DOHH2 (cell line): ENCODE measurements around the gene CALML3.

Experiments
- EZH2phosphoT487 ChIP-seq: fragments of 200-600 bp; sonication (generic); IDR thresholded peaks from 2 replicates; pipeline ENCODE4 v1.6.1; 2017; ENCODE audit warnings: borderline replicate concordance, mild to moderate bottlenecking, antibody characterized with exemption, low read length, moderate library complexity, mixed read lengths
- TF ChIP-seq, protein P1 (sequence below): fragments of 200-600 bp; sonication (generic); IDR thresholded peaks from one replicate; pipeline ENCODE4 v1.5.1; 2014; ENCODE audit warnings: antibody characterized with exemption, mild to moderate bottlenecking, low read depth, low read length; ENCODE audit not compliant: poor library complexity, severe bottlenecking

DNA sequence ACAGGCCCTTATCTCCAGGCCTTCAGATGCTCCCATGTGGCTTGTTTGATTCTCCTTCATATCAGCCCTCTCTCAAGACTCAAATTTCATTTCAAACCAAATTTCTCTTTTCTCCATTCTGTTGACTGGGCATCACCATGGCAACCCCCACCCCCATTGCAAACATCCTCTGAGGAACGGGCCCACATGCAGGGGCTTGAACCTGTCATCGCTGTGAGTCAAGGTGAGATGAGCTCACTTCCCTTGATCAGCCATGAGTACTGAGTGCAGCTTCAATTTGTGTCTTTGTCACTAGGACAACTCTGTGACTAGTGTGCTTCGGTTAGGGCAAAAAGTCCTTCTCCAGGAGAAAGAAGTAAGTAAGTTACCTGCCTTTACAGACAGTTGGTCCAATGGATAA is 41.9 kb downstream of the CALML3 start:
- no peak for TF ChIP-seq EZH2phosphoT487
- TF ChIP-seq, protein P1, sequence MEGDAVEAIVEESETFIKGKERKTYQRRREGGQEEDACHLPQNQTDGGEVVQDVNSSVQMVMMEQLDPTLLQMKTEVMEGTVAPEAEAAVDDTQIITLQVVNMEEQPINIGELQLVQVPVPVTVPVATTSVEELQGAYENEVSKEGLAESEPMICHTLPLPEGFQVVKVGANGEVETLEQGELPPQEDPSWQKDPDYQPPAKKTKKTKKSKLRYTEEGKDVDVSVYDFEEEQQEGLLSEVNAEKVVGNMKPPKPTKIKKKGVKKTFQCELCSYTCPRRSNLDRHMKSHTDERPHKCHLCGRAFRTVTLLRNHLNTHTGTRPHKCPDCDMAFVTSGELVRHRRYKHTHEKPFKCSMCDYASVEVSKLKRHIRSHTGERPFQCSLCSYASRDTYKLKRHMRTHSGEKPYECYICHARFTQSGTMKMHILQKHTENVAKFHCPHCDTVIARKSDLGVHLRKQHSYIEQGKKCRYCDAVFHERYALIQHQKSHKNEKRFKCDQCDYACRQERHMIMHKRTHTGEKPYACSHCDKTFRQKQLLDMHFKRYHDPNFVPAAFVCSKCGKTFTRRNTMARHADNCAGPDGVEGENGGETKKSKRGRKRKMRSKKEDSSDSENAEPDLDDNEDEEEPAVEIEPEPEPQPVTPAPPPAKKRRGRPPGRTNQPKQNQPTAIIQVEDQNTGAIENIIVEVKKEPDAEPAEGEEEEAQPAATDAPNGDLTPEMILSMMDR, result no peak
